ENCODE results near the gene LRIT3.

Gene LRIT3

DNA sequence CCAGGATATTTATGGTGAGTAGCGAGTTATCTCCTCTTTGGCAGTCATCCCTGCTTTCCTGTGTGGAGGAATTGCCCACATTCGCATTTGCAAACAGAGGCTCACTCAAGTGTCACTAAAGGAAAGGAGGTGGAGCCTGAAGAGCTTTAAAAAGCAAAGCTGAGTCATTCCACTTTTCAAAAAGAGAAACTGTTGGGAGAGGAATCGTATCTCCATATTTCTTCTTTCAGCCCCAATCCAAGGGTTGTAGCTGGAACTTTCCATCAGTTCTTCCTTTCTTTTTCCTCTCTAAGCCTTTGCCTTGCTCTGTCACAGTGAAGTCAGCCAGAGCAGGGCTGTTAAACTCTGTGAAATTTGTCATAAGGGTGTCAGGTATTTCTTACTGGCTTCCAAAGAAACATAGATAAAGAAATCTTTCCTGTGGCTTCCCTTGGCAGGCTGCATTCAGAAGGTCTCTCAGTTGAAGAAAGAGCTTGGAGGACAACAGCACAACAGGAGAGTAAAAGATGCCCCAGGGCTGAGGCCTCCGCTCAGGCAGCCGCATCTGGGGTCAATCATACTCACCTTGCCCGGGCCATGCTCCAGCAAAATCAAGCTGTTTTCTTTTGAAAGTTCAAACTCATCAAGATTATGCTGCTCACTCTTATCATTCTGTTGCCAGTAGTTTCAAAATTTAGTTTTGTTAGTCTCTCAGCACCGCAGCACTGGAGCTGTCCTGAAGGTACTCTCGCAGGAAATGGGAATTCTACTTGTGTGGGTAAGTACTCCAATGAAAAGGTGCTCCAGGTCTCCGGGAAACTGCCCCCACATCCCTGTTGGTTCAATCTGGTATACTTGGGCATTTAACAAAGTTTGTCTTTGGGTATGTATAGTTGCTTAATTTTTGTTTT lies 65.0 kb downstream of the LRIT3 start, which contains the start of gene EGF:
TSS of gene EGF (plus strand) at position 178 of the 890 bp plus-strand sequence. CDS start at position 631, 453 bp downstream.
- no peak for DNase-seq

DNA sequence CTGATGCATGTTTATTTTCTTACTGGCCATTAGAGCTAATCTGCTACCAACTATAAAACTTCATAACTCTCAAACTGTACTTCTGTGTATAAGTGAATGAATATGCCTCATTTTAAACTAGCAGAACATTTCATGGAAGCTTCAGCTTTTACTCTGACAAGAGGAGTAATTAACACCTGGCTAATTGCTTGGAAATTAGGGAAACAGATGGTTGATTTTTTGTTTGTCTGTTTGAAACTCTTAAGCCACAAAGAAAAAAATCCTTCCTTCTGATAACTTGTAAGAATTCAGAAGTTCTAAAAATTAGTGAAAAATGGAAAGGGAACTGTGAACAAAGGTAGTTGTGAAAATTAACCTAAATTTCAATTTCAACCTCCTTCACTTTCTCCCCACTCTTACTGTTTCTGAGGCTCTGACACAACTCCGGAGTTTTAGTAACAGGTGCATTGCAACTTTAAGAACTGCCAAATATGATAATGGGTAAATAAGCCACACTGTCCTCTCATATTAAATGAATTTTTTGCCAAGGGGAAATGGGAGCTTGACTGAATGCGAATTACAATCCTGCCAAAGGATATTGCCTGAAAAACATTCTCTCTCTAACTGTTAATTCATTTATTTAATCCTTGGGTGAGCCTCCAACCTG lies 65.8 kb downstream of the LRIT3 start:
- DNase-seq: no peak

DNA sequence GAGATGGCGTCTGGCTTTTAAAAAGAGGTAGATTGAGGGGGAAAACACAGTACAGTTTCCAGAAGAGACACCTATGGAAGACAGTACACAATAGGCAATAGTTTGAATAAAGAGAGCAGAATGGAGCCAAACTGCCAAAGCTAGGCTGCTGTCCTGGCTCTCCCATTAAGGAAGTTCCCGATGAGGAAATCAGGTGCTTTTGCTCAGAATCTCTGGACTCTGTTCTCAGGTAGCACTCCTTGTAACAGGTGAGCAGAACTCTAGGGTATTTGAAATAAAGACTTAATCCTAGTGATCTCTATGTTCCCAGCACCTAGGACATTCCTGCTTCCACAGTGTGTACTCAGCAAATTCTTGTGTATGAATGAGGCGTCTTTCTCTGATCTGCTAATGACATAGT lies 66.4 kb downstream of the LRIT3 start:
- DNase-seq: no peak

DNA sequence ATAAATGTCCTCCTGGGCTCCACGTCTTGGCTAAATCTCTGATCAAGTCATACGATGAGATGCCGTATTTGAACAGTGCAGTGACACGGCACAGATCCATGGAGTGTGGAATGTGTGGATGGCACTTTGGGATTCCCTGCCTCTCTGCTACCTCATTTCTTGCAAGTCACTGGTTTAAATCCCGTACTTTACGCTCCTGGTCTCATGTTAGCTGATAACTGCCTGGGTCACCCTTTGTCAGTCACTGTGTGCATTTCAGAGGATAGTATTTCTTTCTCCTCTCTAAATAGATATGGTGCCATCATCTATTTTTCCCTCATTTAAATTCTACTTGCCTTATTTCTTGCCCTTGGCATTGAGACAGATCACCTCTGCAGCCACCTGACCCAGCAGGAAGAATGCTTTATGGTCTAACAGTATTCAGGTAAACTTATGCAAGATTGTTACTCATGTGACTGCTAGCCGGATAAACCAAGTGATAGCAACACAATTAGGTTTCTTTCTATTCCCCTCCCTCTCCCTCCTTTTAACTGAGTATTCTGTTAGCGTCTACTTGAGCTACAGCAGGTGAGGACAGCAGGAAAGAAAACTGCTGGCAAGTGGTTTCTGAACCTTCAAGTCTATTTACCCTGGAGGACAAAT lies 67.6 kb downstream of the LRIT3 start:
- DNase-seq: no peak

DNA sequence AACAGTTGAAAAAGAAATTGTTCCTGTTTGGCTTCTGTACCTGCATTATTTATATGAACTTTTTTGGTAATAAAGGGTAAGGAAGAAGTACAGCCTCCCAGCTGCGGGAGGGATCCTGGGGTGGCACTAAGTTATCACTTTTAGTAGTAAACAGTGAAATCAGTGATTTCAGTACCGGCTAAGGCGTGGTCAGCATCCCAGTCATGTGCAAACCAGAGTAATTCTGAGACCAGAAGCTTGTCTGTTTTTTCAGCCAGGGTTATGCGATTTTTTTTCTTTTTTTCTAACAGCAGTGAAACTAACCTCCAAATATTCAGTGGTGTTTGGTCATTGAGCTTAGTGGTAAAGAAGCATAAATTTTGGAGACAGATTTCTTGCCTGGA lies 68.1 kb downstream of the LRIT3 start:
- no peak for DNase-seq

DNA sequence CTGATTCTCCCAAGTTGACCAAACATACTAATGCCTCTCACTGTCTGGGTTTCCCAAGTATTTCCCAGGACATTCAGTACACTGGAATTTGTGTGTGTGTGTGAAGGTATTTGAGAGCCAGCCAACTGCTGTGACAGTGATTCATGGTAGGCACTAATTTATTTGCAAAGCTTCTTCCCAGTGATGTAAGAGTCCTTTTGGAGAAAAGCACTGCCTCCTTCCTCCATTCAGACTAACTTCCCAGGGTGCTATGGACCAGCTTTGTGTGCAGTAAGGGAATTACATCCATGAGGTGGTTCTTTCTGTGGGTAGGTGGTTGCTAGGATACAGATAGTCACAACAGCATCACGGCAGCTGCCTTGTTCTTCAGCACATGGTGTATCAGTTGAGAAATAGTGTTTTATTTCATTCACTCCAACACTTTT lies 73.5 kb downstream of the LRIT3 start:
- no peak for DNase-seq

All from stimulated activated CD8-positive, alpha-beta memory T cell treated with anti-CD3 and anti-CD28 coated beads, Interleukin-4, amount 100 ng/mL, for 48 hours (primary cell).